Bronchial epithelial cell (primary cell): ENCODE measurements around the gene TMEM41B. TPM values are rescaled to one million over a fixed set of nuclear protein-coding genes. Genes with fewer than 3 reads are reported as not detected.
A peak's percentile ranks its signal among the peaks of the same experiment; 100 is the strongest.

Source experiments
- DNase-seq: peaks from one replicate; pipeline ENCODE4 v3.0.0-alpha.2; 2010; ENCODE audit warnings: low read depth
- FAIRE-seq: peaks from 2 replicates; lab custom pipeline; 2011; peaks lifted over from hg19 to GRCh38; lab: Jason Lieb, UNC
- H3K27me3 ChIP-seq: 2 replicates; pipeline ENCODE4 v1.5.1; 2011; ENCODE audit warnings: low read length; ENCODE audit not compliant: control insufficient read depth, insufficient read depth
- H3K36me3 ChIP-seq: 2 replicates; pipeline ENCODE4 v1.5.1; 2011; ENCODE audit warnings: low read length; ENCODE audit not compliant: control insufficient read depth, insufficient read depth
- H3K4me3 ChIP-seq: 2 replicates; pipeline ENCODE4 v1.5.1; 2011; ENCODE audit warnings: mild to moderate bottlenecking, low read depth, low read length, control low read depth
- total RNA-seq: library from RNA; depleted of rRNA; stranded (reverse); fragments of >200 nt; gene quantifications from 2 replicates; pipeline ENCODE4 v1.2.1, GENCODE V29; 2014
- TF ChIP-seq, protein P1 (sequence below): IDR thresholded peaks from 2 replicates; pipeline ENCODE4 v1.5.1; 2011; ENCODE audit warnings: mild to moderate bottlenecking, moderate library complexity, low read length, control low read depth, inconsistent platforms; ENCODE audit not compliant: insufficient read depth, severe bottlenecking

Gene TMEM41B
- total RNA-seq, 1 donor from 2014 or later: 49.2 TPM

DNA sequence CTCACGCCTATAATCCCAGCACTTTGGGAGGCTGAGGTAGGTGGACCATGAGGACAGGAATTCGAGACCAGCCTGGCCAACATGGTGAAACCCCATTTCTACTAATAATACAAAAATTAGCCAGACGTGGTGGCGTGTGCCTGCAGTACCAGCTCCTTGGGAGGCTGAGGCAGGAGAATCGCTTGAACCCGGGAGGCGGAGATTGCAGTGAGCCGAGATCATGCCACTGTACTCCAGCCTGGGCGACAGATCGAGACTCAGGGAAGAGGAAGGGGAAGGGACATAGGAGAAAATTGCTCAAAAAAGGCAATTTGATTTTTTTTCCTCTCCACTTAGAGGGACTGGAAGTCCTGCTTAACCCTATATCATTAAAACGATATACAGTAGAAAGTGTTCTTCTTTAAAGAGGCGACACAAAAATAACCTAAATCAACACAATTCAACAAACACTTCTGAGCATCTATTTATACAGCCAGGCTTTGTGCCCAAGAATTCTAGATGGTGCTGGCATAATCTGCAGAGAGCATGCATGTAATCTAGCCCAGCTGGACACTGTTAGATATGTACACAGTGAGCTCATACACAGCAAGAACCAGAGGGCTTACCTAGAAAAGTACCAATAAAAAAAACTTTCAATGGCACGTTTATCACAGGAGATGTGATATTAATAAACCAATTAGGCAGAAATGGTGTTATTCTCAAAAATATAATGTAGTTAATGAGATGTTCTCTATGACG is 28.4 kb downstream of the TMEM41B start:
- TF ChIP-seq, protein P1, sequence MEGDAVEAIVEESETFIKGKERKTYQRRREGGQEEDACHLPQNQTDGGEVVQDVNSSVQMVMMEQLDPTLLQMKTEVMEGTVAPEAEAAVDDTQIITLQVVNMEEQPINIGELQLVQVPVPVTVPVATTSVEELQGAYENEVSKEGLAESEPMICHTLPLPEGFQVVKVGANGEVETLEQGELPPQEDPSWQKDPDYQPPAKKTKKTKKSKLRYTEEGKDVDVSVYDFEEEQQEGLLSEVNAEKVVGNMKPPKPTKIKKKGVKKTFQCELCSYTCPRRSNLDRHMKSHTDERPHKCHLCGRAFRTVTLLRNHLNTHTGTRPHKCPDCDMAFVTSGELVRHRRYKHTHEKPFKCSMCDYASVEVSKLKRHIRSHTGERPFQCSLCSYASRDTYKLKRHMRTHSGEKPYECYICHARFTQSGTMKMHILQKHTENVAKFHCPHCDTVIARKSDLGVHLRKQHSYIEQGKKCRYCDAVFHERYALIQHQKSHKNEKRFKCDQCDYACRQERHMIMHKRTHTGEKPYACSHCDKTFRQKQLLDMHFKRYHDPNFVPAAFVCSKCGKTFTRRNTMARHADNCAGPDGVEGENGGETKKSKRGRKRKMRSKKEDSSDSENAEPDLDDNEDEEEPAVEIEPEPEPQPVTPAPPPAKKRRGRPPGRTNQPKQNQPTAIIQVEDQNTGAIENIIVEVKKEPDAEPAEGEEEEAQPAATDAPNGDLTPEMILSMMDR: no peak
- DNase-seq (no peak), FAIRE-seq (no peak)
- Histone ChIP-seq H3K4me3 (no peak overlapping the region), H3K27me3 (no peaks in the 10 kb centered on the region), H3K36me3 (no peaks in the 10 kb centered on the region)

DNA sequence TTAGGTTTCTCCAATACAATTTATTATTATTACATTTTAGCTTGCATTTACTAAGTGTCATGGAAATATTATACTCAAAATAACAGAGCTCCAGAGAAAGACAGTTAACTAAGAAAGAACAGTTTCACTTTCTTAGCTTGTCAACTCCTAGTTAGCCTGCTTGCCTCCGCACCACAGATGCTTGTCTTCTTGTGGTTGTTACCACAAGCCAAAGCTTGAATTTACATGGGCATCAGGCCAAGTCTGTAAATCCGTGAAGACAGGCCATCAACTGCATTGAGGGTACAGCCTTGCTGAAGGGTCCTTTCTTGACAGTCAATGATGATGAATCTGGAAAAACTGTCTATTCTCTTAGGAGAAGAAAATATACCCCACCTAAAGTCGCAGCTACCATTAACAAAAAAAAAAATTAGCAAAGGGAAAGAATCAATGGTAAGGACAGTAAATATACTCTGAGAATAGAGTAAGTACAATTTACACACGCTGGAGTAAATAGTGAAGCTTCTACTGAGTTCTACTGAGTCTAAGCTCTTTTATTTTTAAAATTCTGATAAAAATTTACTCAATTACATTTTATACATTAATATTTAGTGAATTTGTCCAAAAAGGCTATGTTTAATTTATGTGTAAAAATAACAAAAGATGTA is 33.6 kb downstream of the TMEM41B start:
- FAIRE-seq (no peak), DNase-seq (peak; percentile 41)
- Histone ChIP-seq H3K27me3 (no peaks in the 10 kb centered on the region), H3K36me3 (no peaks in the 10 kb centered on the region), H3K4me3 (no peak overlapping the region)
- TF ChIP-seq, protein P1: no peak

DNA sequence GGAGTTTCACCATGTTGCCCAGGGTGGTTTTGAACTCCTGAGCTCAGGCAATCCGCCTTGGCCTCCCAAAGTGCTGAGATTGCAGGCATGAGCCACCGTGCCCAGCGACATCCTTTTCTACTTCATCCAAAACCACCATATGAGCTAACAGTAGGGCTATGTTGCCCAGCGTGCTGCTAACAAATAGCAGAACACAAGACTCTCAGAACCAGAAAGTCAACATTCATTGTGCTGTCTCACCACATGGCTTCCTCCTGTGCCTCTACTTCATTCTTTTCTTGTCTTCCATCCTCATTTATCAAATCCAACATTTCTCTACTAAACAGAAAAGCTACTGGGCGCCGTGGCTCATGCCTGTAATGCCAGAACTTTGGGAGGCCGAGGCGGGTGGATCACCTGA is 37.2 kb downstream of the TMEM41B start:
- Histone ChIP-seq H3K4me3 (no peak overlapping the region), H3K27me3 (no peaks in the 10 kb centered on the region), H3K36me3 (no peaks in the 10 kb centered on the region)
- FAIRE-seq (no peak), DNase-seq (no peak)
- TF ChIP-seq, protein P1: no peak

DNA sequence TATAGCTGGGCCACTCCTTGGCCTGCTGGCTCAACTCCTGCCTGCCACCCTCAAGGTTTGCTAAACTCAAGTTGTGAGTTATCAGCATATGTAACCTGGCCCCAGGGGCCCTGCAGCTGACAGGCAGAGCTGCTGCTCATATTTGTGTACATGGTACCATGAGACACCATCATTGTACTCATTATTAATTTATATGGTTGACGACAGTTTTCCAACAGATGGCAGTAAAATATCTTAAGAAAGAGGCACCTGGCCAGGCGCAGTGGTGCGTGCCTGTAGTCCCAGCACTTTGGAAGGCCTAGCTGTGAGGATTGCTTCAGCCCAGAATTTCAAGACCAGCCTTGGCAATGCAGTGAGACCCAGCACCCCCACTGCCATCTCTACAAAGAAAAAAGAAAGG is 37.8 kb downstream of the TMEM41B start:
- no peak for DNase-seq
- TF ChIP-seq, protein P1: no peak
- FAIRE-seq: no peak
- Histone ChIP-seq H3K36me3 (no peaks in the 10 kb centered on the region), H3K4me3 (no peak overlapping the region), H3K27me3 (no peaks in the 10 kb centered on the region)

DNA sequence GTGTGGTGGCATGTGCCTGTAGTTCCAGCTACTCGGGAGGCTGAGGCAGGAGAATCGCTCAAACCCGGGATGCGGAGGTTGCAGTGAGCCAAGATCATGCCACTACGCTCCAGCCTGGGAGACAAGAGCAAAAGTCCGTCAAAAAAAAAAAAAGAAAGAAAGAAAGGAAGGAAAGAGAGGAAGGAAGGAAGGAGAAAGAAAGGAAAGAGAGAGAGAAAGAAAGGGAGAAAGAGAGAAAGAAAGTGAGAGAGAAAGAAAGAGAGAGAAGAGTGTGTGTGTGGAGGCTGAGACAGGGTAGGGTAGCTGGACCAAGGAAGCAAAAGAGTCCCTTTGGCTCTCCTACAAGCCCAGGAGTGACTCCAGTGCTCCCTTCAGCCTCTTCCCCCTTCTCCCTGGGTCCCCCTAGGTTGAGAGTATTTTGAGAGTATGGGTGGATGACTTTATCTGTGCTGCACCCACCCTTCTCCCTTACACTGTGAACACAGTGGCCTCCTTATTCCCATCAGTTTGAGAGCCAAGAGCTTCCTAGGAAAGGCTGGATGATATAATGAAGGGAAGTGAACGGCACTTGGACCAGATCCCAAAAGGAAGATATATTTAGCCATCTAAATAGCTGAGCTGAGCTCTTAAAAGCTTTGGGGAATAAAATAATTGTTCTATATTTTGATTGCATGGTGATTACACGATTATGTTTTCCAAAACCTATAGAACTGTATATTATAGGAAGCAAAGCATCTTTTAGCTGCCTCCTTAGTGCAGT is 39.7 kb downstream of the TMEM41B start:
- TF ChIP-seq, protein P1: no peak
- FAIRE-seq (no peak), DNase-seq (no peak)
- Histone ChIP-seq H3K27me3 (no peaks in the 10 kb centered on the region), H3K4me3 (no peak overlapping the region), H3K36me3 (no peaks in the 10 kb centered on the region)
